GM21390 (cell line): ENCODE data around the gene STXBP4.

Experiments used
- ATAC-seq: cut with Tn5 transposase; IDR thresholded peaks from one replicate; pipeline ENCODE4 v1.9.1; 2021; ENCODE audit not compliant: unreplicated experiment

Gene STXBP4

DNA sequence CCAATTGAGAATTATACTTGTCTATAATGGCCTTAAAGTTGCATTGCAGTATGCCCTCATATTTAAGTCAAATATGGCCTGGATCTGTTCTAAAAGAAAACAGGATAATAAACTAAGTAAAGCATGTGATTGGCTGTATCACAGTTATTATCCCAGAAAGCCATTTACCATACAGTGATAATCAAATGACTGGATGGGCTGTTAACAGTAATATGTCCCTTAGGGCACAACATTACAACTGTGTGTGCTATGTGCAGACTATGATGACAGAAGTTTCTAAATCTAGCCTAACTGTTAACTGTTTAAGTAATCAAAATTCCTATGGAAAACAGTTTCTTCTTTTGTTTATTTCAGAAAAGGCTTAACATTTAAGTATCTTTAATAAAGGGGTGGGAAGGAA lies 145.7 kb downstream of the STXBP4 start:
- no peak for ATAC-seq

GRCh38 chr17:55116440-55116914 lies 147.9 kb downstream of the STXBP4 start:
- no peak for ATAC-seq

DNA sequence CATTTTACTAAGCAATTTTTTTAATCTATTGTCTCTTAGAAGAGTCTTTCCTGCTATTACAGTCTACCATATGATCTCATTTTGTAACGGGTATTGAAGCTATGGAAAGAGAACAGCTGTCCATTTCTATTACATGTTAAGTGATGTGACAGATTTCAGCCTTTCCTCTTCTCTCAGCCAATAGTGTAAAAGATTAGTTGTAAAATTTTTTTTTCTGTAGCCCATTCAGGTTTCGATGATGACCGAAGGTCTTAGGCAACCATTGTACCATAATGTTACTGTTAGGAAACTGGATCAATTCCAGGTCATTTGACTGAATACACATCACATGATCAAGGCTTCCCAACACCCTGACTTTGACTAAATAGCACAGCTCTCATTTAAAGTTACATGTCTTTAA lies 148.6 kb downstream of the STXBP4 start:
- no peak for ATAC-seq

DNA sequence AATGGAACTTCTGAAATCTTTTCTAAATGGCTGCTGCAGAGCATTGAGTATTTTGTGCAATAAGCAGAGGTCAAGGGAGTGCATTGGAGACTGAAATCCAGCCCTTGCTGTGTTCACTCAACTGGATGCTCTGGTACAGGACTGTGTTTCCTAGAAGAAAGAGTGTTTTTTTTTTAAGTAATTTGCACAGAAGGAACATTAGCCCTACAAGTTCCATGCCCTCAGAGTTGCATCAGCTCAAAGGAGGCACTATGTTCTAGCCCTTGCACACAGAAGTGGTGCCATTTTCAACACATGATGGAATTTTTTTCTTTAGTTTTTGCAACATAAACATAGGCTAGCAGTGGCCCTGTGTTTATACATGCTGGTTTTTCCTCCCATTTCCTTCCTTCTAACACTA lies 152.1 kb downstream of the STXBP4 start:
- no peak for ATAC-seq

DNA sequence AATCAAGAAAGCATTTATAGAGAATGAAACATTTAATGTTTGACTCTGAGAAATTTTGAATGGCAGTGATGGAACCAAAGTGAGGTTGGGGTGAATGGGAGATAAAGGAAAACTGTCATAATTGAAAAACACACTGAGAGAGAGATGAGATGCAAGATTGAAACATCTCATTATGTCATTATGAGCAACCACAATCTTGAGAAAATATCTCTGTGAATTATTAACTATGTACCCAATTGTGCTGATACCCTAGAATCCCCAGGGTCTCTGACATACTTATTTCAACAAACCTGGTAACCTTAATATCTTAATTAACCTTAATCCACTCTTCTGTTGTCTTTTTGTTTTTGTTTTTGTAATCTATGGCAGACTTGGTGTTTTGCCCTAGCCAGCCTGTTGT lies 152.7 kb downstream of the STXBP4 start:
- no peak for ATAC-seq

- no peak for ATAC-seq
These were observed 153.5 kb downstream of the STXBP4 start for GRCh38 chr17:55122114-55122513.

DNA sequence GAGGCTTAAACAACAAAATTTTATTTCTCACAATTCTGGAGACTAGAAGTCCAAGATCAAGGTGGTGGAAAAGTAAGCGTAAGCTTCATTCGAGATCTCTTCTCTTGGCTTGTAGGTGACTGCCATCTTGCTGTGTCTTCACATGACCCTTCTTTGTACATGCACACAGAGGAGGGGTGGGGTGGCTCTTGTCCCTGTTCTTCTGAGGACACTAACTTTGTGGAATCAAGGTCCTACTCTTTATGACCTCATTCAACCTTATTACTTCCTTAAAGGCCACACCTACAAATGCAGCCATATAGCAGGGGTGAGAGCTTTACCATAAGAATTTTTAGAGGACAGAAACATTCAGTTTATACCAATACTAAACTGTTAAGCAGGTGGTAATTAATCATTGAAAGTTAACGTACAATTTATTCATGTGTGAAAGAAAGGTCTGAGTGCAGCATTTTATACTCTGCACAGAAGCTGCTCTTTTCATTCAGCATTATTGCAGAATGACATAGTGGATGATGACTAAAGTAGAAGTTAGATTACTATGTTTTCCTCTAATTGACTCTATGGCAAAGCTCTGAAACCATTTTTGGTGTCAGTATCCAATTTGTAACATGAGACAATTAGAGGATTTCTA lies 156.3 kb downstream of the STXBP4 start:
- ATAC-seq = no peak

- ATAC-seq = no peak
These were observed 165.0 kb downstream of the STXBP4 start for GRCh38 chr17:55133583-55133982.

DNA sequence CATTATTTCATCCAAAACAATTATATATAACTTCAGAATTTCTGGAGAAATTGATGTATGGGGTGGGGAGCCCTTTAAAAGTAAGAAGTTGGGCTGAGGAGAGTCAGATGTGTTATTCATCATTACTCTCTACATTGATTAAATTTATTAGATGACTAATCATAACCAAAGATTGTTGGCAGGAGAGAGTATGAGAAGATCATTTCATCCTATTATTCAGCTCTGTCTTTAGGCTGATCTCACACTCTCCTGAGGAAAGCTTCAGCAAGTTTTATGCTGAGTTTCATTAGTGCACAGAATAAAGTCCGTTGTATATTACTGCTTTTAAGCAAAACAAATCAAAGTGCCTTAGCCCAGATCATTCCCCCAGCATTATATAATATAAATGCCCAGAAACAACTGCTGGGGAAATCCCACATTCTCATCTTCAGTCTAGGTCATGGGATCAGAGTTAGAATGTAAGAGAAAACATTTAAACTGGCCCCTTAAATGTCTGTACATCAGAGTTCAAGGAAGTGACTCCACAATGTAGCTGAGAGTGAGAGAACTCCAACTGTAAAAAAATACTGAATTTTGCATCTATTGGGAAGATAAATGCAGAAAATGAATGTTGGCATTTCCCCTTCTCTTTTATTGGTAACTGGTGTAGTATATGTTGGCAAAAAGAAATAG lies 166.1 kb downstream of the STXBP4 start:
- ATAC-seq = no peak

DNA sequence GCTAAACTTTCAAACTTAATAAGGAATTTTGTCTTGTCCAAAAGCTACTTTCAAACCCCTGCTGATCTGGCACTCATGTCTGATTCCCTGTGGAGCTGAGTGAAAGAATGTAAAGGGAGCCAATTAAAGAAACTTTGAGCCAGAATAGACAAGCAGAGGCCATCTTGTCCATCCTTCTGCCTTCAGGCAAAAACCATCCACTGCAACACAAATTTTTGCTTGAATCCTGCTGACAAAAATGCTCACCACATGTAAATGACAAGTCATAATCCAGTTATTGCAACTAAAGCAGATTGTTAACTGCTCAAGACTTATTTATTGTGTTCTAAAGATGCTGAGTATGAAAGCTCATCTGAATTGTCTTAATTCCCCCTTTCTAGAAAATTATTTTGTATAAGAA lies 172.2 kb downstream of the STXBP4 start:
- ATAC-seq = no peak

DNA sequence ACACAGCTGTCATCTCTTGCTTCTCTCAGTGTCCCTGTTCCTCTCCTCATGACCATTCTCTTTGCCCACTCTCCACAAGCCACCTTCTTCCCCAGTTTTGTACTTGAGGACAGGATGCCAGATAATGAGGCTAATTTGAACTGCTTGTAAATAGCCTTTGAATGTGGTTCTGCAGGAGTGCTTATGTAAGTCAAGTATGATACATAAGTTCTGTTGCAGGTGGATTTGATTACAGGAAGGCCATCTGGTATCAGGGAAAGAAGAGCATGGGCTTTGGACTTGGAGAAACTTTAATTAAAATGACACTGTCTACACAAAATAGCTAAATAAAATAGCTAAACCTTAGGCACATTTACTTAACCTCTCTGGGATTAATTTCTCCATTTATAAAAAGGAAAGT lies 176.0 kb downstream of the STXBP4 start:
- no peak for ATAC-seq

DNA sequence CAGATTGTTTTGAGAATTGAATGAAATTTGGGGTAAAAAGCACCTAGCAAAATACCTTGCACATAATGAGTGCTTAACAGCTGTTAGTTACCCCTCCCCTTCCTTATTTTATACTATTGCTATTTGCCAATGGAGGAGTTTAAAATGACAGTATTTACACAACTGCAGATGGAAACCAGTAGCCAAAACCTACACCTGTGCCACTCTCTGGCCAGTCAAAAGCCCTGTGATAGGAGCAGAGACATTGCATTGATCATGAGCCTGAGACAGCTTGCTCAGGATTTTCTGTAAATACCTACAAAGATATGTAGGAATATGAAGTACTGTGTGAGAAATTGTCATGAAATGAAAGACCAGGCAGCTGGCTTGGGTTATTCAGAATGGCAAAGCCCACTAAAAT lies 180.9 kb downstream of the STXBP4 start:
- ATAC-seq = no peak

DNA sequence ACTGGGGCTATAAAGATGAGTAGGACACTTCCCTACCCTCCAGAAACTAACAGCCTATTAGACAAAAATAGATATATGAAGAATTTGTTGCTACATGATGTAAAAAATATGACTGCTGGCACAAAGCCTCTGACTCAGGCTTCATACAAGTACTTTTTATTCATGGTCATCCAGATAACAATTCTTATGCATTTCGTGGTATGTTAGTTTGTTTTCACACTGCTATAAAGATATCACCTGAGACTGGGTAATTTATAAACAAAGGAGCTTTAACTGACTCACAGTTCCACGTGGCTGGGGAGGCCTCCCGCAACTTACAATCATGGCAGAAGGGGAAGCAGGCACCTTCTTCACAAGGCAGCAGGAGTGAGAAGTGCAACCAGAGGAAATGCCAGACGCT lies 183.7 kb downstream of the STXBP4 start:
- ATAC-seq = no peak

DNA sequence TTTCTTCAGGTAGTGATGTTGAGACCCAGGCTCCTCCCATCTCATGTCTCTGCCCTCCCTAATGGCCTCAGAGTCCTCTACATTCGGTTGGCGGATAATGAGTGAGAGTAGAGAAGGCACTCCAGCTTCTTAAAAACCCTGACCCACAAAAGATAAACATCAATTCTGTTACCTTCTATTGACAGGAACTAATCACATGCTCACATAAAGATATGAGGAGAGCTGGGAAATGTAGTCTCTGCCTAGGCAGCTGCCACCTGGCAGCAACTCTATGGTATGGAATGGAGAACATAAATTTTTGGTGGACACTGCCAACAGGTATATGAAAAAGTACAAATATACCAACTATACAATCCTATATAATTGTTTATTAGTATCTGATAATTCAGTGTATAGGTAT lies 185.5 kb downstream of the STXBP4 start:
- ATAC-seq = no peak

- ATAC-seq = no peak
These were observed 187.4 kb downstream of the STXBP4 start for GRCh38 chr17:55155856-55156560.

DNA sequence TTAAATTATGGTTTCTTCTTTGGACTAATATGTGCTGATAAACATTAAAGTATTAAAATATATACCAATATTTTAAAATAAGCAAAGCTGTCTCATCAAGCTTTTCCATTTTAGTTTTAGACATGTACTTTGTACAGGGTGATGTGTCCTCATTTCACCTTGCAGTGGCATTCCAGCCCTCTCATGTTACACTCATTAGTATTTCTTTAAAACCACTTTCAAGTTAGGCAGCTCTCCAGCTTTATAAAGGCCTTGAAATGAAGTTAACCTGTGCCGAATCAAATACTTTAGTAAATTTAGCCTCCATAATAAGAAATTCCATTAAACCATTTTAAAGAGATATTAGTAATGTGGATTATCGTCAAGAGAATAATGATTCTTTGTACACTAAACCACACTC lies 188.6 kb downstream of the STXBP4 start:
- no peak for ATAC-seq

DNA sequence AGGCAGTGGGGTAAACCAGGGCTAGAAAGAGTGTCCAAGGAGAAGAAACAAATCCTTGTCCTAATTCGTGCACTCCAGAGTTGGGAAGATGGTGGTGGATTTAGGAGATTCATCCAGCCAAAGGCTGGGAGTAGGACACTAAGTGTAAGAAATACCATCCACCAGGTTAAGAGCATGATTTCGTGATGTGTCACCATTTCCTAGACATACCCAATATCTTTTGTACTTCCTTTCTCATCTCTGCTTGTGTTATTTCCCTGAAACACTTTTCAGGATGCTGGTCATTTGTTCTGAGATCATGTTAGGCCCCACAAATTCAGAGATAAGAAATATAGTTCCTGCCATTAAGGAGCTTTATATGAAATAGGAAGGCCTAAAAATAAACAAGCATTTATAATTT lies 189.9 kb downstream of the STXBP4 start:
- no peak for ATAC-seq

GRCh38 chr17:55159251-55159650 lies 190.7 kb downstream of the STXBP4 start:
- ATAC-seq = no peak

DNA sequence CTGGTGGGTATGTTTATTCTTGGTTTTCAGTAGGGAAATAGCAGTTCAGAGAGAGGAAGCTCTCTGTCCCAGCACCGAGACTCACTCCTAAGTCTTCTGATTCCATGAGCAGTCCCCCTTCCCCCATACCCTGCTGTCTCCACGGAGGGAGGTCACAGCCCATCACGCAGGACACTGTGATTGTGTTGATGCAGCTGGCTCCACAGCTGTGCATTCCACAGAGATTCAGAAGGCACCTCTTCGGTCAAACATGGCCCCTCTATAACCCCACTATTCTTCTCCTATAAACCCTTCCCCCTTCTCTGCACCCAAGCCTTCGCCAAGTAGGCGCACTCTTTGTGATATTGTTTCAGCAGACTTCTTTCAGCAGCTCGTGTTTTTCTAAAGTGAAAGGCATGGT lies 191.9 kb downstream of the STXBP4 start:
- ATAC-seq = no peak

GRCh38 chr17:55161935-55162555 lies 193.5 kb downstream of the STXBP4 start:
- ATAC-seq = no peak

GRCh38 chr17:55162556-55162946 lies 194.0 kb downstream of the STXBP4 start:
- ATAC-seq = no peak

DNA sequence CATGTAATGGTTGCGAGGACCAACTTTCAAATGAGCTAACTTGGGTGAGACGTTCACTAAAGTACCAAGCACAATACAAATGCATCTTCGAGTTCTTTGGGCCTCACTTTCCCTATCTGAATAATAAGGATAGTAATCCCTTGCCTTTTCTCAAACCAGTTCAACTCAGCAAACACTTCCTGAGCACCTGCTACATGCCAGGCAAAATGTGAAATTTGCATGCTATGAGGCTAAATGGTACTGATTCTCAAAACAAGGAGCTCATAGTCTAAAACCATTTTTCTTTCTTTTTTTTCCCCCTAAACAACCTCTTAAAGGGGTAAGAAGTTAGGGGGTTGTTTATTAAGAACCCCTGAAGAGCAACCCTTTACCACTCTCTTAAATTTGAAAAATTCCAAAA lies 194.8 kb downstream of the STXBP4 start:
- no peak for ATAC-seq
